NCI-H2107 treated with DMSO at 0.1 percent for 48 hours (cell line): ENCODE results near the gene PDLIM1.

ENCODE experiments used
- DNase-seq: peaks from one replicate; lab custom pipeline; 2025; ENCODE audit not compliant: unreplicated experiment; lab: John Stamatoyannopoulos, UW

Gene PDLIM1

DNA sequence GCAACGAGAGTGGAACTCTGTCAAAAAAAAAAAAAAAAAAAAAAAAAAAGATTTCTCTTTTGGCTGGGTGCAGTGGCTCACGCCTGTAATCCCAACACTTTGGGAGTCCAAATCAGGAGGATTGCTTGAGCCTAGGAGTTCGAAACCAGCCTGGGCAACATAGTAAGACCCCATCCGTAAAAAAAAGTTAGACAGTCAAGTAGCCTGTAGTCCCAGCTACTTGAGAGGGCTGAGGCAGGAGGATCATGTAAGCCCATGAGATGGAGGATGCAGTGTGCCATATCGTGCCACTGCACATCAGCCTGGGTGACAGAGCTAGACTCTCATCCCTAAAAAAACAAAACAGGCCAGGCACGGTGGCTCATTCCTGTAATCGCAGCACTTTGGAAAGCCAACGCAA lies 25.2 kb downstream of the PDLIM1 start:
- no peak for DNase-seq

DNA sequence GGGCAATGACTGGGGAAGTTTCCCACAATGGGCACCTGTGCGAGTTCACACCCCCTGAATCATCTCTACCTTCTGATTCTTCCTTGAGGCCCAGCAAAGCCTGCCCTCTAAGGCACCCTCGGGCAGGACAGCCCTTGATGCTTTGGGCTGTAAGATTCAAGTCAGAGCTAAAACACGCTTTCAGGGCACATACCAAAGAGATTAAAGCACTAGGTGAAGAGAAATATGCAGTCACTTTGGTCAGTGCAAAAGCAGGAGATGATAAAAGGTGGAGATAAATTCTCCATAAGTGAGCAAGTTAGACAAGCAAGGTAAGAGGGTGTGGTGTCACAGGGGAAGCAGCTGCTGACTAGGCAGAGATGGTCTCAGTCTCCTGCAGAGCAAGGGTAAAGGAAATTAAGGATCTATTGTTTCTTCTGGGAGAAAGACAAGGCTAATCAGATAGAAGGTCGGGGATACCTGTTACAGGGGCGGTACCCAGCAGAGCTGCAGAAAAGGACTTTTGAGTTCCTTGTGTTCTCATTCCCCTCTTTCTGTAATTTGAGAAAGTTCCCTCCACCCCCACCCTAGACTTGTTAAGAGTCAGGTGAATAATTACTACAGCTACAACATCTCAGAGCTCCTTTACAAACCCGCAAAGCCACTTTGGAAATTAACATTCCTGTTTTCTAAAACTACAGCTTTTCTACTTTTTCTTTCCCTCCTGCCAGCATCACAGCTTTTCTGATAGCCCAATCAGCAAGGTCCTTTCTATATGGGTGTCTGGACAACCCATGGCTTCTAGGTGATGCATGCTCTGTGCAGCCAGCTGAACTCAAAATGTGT lies 26.4 kb downstream of the PDLIM1 start:
- DNase-seq = peak; percentile 30

DNA sequence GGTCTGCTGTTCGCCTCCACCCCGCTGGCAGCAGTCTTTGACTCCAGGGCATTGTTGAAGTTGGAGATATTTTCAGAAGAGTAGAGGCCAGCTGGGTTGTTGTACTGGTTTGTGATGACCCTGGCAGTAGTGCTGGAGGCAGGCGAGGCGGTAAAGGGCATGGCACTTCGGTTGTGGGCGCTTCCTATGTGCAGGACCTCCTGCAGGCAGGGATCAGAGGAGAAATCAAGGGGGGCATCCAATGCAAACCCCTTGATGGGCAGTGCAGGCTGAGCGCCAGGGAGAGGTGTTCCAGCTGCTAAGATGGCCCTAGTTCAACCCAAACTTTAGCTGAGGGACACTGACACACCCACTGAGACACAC lies 27.0 kb downstream of the PDLIM1 start:
- DNase-seq = no peak

DNA sequence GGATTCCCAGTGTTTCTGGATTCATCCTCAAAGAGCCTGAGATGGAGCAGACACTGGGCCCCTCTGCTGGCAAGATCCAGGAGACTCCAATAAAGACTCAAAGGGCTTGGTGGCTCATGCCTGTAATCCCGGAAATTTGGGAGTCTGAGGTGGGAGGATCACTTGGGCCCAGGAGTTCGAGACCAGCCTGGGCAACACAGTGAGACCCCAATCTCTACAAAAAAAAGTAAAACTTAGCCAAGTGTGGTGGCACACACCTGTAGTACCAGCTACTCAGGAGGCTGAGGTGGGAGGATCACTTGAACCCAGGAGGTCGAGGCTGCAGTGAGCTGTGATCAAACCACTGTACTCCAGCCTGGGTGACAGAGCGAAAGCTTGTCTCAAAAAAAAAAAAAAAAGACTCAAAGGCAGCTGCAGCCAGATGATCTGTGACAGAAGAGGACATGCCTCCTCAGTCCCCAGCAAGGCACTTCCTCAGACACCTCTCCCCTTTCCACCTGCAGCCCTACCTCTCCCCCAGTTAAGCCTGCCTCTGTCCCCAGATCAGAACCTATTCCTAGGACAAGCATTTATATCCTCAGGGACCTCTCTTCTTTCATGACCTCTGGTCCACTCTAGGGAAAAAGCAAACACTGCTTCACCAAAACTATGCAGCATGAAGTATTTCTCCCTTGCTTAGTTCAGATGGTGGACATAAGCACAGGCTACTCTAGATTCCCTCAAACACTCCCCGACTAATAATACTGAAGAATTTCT lies 27.9 kb downstream of the PDLIM1 start:
- DNase-seq = no peak

DNA sequence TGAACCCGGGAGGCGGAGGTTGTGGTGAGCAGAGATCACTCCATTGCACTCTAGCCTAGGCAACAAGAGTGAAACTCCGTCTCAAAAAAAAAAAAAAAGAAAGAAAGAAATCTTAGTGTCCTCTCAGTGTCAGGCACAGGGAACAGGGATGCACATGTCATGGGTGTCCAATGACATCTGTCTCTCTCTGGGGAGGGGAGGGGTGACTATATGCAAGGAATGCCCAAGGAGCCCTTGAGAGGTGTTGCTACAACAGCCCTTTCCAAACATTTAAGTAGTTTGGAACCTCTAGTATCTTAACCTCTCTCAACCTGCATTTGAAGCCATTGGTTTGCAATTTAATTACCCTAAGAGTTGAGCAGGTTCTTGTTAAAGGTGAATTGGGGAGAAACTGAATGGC lies 28.9 kb downstream of the PDLIM1 start:
- no peak for DNase-seq

DNA sequence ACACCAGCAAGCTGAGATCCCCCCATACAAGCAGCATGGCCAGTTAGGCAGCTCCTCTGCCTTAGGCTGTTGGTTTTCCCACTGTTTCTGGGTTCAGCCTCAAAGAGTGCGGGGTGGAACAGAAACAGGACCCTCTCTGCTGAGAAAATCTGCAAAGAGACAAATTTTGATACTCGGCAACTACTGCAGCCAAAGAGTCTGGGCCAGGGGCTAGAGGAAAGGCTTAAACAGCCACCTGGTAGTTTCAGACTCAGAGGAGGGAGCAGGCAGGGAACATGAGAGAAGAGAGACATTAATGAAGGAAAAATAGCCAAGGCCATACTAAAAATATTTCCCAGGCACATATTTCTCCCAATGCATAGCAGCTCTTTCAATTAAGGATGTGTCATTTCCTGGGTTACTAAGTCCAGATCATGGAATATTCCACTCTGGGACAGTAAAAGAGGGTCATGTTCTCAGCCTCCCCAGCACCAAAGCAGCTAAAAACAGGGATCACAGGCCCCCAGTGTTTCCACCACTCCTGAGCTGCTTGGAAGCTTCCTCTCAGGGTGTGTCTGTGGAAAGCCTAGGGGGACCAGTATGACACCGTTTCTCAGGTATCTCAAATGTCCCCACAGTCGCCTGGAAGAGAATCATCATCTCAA lies 29.8 kb downstream of the PDLIM1 start:
- DNase-seq = no peak

DNA sequence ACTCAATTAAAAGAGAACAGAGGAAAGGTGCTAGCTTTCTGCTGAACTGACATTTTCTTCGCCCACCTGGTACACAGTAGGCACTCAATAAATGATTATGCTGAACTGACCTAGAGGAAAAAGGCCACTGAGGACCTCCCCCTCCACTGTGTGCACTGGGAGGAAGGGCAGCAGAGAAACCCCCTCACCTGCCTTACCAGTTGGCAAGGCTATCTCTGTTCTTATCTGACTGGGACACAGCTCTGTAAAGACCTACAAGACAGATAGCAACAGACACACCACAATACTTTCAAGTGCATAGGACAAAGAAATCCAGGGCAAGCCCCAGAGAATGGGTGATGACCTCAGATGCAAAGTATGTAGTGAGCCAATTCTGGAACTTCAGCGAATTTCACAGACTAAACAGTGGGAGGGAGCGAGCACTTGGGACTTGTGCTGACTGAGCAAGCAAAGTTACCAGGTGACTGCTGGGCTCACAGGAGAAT lies 30.4 kb downstream of the PDLIM1 start:
- DNase-seq = no peak

DNA sequence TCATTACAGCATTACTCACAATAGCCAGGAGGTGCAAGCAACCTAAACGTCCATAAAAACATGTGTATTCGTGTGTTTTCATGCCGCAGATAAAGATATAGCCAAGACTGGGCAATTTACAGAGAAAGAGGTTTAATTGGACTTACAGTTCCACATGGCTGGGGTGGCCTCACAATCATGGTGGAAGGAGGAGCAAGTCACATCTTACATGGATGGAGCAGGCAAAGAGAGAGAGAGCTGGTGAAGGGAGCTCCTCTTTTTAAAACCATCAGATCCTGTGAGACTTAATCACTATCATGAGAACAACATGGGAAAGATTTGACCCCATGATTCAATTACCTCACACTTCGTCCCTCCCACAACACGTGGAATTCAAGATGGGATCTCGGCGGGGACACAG lies 33.0 kb downstream of the PDLIM1 start:
- no peak for DNase-seq

DNA sequence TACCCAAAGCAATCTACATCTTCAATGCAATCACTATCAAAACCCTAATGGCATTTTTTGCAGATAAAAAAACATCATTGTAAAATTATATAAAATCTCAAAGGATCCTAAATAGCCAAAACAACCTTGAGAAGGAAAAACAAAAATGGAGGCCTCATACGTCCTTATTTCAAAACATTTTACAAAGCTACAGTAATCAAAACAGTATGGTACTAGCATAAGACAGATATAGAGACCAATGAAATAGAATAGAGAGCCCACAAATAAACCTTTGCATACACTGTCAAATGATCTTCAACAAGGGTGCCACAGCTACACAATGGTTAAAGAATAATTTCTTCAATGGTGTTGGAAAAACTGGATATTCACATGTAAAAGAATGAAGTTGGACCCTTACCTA lies 34.5 kb downstream of the PDLIM1 start:
- DNase-seq = no peak

DNA sequence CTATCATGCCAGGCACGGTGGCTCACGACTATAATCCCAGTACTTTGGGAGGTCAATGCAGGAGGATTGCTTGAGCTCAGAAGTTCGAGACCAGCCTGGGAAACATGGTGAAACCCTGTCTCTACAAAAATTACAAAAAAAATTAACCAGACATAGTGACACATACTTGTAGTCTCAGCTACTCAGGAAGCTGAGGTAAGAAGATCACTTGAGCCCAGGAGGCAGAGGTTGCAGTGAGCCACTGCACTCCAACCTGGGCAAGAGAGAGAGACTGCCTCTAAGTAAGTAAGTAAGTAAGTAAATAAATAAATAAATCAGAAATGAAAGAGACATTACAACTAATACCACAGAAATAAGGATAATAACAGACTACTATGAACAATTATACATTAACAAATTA lies 36.2 kb downstream of the PDLIM1 start:
- DNase-seq = no peak

DNA sequence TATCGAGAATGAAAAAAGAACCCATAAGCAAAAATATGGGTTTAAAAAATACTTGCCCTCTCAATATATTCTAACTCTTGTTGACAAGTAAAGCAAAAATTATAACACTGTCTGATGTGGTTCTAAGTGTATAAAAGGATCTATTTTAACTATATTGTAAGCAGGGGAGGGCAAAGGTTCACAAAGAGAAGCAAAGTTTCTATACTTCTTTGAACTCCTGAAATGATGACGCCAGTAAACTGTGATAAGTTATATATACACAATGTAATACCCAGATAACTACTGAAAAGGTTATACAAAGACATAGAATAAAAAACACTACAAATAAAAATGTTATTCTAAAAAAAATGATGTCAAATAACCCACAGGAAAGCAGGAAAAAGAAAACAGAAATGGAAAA lies 37.1 kb downstream of the PDLIM1 start:
- no peak for DNase-seq

DNA sequence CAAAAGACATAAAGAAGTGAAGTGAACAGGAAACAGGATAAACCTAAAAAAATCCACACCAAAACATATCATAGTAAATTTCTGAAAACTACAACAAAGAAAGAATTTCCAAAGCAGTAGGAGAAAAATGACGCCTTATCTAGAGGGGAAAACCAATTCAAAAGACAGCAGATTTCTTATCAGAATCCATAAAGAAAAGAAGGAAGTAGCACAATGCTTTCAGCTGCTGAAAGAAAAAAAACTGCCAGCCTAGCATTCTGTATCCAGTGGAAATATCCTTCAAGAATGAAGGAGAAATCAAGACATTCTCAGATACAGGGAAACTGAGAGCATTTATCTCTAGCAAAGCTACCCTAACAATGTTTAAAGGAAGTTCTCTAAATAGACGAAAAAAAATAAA lies 37.8 kb downstream of the PDLIM1 start:
- DNase-seq = no peak

DNA sequence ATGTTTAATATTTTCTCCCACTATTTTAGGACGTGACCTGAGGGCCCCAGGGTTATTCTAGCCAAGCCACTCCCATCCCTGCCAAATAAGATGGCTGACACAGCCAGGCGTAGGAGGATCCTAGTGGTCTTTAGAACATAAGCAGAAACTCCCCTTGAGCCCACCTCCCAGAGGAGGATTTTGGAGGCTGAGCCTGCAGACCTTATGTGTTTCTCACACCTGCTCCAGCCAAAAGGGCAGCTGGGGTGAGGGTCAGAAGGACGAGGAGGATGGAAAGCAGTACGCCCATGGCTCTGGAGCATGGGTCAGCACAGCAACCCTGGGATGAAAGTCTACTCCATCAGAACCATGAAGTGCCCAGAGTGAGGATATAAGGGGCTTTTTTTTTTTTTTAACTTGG lies 39.9 kb downstream of the PDLIM1 start:
- no peak for DNase-seq

DNA sequence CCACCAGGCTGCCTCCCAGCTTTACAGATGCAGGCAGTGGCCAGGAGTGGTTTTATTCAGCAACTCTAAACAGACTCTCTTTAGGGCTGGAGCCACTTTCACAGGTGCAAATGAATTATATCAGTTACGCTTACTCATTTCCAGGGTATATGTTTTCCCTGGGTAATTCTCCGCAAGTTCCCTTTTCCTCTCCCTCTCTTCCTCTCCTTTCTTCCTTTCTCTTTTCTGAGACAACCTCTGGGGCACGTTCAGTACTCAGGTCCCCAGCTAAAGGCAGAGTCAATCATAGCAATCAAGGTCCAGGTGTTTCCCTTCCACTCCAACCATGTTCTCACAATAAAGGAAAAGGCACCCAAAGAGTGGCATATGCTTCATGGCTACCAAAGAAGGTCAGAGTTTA lies 41.3 kb downstream of the PDLIM1 start:
- no peak for DNase-seq

DNA sequence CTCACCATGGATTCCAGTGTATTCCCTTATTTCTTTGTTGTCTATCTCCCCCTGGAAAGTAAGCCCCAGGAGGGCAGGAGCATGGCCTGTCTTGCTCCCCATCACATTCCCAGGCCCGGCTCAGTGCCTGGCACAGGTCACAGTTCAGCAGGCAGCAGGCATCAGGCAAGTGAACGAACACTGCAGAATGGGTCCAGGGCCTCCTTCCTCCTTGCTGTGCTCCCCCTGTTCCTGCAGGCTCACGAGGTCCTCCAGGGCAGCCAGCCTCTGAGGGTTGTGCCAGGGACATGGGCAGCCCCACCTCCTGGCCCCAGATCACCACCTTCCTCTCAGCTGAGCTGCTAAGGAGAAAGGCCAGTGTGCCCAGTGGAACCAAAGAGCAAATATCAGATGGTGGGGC lies 41.8 kb downstream of the PDLIM1 start:
- no peak for DNase-seq

DNA sequence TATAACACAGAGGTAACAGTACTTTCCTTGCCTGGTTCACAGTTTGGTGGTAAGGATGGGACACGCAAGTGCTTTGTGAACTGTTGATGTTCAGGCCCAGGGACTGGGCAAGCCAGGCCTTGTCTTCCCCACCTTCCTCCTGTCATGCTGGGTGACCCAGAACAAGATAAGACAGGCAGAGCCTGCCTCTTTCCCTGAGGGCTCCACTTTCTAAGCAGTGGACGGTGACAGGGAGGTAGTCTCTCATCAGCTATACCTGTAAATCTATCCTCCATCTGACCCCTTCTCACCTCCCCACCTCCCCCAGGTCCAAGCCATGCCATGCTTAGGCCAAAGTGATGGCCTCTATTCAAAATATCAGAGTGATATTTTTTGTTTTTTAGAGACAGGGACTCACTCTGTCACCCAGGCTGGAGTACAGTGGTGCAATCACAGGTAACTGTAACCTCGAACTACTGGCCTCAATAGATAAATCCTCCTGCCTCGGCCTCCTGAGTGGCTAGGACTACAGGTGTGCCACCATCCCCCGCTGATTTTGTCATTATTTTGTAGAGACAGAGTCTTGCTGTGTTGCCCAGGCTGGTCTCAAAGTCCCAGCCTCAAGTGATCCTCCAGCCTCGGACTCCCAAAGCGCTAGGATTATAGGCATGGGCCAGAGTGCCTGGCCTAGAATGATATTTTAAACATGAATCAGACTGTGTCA lies 42.8 kb downstream of the PDLIM1 start:
- DNase-seq = no peak

DNA sequence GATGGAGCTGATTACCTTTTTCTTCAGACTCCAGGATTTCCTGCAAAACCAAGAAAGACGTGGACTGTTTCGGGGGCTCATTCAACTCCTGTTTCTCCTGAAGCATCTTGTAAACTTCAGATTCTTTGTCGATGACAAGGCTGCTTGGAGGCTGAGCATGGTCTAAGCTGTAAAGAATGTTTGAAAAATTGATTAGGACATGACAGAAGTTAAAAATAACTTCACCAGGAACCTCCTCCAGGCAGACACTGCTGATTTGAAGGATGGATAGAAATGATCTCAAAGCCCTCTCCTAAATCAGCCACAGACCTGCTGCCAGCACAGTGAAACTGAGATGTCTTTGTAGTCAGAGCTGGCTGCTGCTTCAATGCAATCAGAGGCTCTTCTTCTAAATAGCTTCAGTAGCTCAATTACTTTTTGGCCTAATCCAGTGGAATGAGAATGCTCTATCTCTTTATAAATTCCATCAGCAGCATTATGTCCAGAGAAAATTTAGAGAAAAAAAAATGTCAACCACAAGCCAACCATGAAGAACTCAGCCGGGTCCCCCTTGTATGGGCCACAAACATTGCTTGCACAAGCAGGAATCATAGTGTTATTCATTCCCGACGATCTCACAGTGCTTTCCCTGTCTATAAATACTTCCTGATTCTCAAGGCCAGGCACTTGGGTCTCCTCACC lies 43.5 kb downstream of the PDLIM1 start:
- DNase-seq = no peak

DNA sequence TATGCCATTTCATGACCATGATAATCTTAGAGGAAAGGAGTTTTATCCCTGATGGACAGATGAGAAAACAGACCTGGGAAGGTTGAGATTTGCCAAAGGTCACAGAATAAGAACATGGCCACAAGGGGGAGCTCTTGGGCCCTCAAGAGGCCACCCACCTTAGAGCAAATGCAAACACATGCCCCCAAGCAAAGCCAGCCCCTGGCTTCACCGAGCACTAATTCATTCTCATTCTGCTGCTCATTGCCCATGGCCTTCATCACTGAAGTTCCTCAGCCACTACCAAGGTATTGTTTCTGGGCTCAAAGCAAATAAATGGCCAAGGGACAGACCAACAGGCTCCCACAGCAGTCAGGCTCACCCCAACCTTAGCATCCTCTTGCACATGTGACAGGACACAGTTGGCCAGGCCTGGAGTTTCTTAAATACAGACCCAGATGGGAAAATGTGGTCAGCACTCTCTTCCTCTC lies 44.2 kb downstream of the PDLIM1 start:
- DNase-seq = peak; percentile 32

DNA sequence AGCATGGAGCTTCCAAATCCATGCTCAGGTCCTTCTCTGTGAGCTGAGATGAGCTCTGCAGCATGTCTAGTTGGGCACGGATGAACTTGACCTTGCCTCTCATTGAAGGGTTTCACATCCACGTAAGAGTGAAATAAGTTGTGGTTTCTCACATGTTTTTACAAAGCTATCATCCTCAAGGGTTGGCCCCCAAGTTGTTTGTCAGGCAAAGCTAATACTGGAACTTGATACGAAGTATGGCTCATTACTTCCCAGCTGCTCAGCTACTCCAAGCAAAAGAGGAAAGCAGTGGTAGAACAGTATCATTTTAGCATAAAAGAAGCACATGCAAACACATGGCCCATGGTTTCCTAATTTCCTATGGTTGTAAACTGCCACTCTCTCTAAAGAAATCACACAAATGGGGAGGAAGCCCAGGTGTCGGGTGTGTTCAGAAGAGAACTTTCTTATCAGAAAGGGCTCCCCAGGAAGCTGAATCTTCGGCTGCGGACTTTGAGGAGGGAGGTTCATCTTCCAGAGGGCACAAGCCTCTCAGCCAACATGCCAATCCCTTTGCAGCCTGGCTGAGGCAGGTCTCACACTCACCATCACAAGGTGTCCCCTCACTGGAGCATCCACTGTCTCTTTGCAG lies 45.3 kb downstream of the PDLIM1 start:
- DNase-seq = no peak

DNA sequence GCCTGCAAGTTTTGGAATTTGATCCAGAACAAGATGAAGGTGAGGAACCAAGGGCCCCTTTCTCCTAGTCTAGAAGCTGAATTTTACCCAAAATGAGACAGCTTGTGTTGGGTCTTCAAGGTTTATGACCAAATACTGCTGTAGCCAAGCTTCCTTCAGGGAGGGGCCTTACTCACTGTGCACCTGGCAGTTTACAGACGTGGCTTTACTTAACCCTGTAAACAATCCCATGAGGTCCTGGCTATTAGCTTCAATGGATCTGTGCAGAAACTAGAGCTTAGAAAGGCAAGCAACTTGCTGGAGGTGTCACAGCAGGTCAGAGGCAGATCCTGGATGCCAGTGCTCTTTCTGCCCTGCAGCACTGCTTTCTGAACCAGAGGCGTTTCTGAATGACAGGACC lies 46.7 kb downstream of the PDLIM1 start:
- DNase-seq = no peak
